ENCODE results near the gene PLPPR3. TPM values are rescaled to one million over a fixed set of nuclear protein-coding genes. Genes with fewer than 3 reads are reported as not detected.
A peak's percentile ranks its signal among the peaks of the same experiment; 100 is the strongest.
"Not testable (repeated sequence)": the region's sequence is repeated elsewhere in the genome, so short reads cannot be mapped to it uniquely, and the experiment has no call there.

The PLPPR3 gene
- total and polyA plus RNA-seq, 10 donors, result 0.03 to 0.79 (median 0.42) TPM; not detected in 4

DNA sequence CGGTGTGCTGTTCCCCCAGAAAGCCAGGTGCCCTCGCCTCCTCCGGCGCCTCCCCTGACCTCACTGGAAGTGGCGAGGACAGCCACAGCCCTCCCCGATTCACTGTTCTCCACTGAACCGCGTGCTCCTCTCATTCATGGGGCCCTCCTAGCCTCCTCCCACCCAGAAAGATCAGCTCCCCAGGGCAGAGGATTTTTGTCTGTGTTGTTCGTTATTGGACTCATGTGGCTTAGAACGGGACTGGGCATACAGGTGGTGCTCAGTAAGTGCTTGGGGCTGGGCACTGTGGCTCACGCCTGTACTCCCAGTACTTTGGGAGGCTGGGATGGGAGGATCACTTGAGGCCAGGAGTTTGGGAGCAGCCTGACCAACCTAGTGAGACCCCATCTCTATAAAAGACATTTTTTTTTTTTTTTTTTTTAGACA is 22.8 kb upstream of the PLPPR3 start:
- TF ChIP-seq POLR2A (IDR thresholded peaks at IDR 0.05) (no peak), POLR2AphosphoS5 (IDR thresholded peaks at IDR 0.05) (no peak)
- TF ChIP-seq, protein P1, sequence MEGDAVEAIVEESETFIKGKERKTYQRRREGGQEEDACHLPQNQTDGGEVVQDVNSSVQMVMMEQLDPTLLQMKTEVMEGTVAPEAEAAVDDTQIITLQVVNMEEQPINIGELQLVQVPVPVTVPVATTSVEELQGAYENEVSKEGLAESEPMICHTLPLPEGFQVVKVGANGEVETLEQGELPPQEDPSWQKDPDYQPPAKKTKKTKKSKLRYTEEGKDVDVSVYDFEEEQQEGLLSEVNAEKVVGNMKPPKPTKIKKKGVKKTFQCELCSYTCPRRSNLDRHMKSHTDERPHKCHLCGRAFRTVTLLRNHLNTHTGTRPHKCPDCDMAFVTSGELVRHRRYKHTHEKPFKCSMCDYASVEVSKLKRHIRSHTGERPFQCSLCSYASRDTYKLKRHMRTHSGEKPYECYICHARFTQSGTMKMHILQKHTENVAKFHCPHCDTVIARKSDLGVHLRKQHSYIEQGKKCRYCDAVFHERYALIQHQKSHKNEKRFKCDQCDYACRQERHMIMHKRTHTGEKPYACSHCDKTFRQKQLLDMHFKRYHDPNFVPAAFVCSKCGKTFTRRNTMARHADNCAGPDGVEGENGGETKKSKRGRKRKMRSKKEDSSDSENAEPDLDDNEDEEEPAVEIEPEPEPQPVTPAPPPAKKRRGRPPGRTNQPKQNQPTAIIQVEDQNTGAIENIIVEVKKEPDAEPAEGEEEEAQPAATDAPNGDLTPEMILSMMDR (IDR thresholded peaks at IDR 0.05 in 8 of 11, conservative IDR thresholded peaks at IDR 0.05 in 3 of 11), result no peak
- intact Hi-C loops (cut with DNase I; ENCODE audit: low total_unique reads), result no loop called here
- Histone ChIP-seq H3K9me3 (no peaks in the 10 kb centered on the region), H3K4me1 (peaks cover 0 to 63% (median 28%) of the 10 kb centered on the region in 6 donors), H3K27ac (peak overlapping the region in 1 of 8 donors; percentile 31), H3K27me3 (replicated peaks in 1 of 7) (peaks cover 3 to 98% (median 58%) of the 10 kb centered on the region in 7 donors), H3K4me3 (no peak overlapping the region), H3K36me3 (no peaks in the 10 kb centered on the region)
- 18 to 48% (median 34%) methylated on average over 10 to 11 of the region's 11 CpGs for WGBS, 5 donors
- DNase-seq, result no peak

DNA sequence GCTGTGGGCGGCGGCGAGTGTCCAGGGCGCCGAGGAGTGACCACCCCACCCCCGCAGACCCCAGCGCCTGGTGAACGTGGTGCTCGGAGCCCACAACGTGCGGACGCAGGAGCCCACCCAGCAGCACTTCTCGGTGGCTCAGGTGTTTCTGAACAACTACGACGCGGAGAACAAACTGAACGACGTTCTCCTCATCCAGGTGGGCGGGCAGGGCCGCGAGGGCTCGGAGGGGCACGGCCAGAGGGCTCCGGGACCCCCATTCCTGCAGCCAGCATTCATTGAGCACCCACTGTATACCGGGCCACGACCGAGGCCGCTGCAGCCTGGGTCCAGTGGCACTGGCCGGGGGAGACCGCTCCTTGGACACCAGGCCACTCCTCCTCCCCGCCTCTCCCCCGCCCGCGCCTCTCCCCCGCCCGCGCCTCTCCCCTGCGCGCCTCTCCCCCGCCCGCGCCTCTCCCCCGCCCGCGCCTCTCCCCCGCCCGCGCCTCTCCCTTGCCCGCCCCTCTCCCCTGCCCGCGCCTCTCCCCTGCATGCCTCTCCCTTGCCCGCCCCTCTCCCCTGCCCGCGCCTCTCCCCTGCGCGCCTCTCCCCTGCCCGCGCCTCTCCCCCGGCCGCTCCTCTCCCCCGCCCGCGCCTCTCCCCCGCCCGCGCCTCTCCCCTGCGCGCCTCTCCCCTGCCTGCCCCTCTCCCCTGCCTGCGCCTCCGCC is 22.2 kb upstream of the PLPPR3 start:
- H3K27ac ChIP-seq, result peak overlapping the region in 2 of 8 donors; percentile 7 to 31
- WGBS, 5 donors, result 5 to 57% (median 25%) methylated on average over 1 to 60 of the region's 70 CpGs
- peaks cover 0 to 69% (median 31%) of the 10 kb centered on the region in 6 donors for H3K4me1 ChIP-seq
- peak overlapping the region in 5 of 8 donors; percentile 12 to 46 (median 22) for H3K4me3 ChIP-seq
- intact Hi-C loops (cut with DNase I; ENCODE audit: low total_unique reads), result no loop called here
- peaks cover 3 to 97% (median 58%) of the 10 kb centered on the region in 7 donors for H3K27me3 ChIP-seq (replicated peaks in 1 of 7)
- TF ChIP-seq POLR2AphosphoS5 (IDR thresholded peaks at IDR 0.05) (no peak), POLR2A (IDR thresholded peaks at IDR 0.05) (no peak)
- TF ChIP-seq, protein P1 (IDR thresholded peaks at IDR 0.05 in 8 of 11, conservative IDR thresholded peaks at IDR 0.05 in 3 of 11), result no peak
- no peaks in the 10 kb centered on the region for H3K9me3 ChIP-seq
- no peaks in the 10 kb centered on the region for H3K36me3 ChIP-seq
- DNase-seq, result no peak

DNA sequence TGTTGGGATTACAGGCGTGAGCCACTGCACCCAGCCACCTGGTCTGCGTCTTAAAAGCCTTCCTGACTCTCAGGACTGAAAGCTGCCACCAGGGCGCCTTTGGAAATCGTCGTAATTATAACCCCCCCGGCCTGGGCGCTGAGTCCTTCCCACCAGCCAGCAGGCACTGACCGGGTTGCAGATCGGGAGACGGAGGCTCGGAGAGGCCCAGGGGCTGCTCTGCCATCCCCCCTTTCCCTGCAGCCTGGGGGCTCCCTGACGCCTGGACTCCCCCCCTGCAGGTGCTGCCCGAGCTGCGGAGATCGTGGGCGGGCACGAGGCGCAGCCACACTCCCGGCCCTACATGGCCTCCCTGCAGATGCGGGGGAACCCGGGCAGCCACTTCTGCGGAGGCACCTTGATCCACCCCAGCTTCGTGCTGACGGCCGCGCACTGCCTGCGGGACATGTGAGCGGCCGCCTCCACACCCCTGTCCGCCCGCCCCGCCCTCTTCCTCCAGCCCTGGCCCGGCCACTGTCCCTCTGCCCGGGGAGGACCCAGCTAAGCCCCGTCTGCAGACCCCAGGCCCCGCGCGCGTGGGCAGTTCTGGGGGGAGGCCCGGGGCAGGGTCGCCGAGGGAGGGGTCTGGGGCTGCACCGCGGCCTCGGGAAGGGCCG is 21.6 kb upstream of the PLPPR3 start:
- peak overlapping the region in 2 of 8 donors; percentile 7 to 13 for H3K27ac ChIP-seq
- H3K9me3 ChIP-seq, result no peaks in the 10 kb centered on the region
- H3K27me3 ChIP-seq (replicated peaks in 1 of 7), result peaks cover 3 to 97% (median 56%) of the 10 kb centered on the region in 7 donors
- H3K4me1 ChIP-seq, result peaks cover 0 to 67% (median 28%) of the 10 kb centered on the region in 6 donors
- WGBS, 5 donors, result 5 to 43% (median 9%) methylated on average over 1 to 46 of the region's 46 CpGs
- intact Hi-C loops (cut with DNase I; ENCODE audit: low total_unique reads), result no loop called here
- TF ChIP-seq, protein P1 (IDR thresholded peaks at IDR 0.05 in 8 of 11, conservative IDR thresholded peaks at IDR 0.05 in 3 of 11), result no peak
- TF ChIP-seq POLR2AphosphoS5 (IDR thresholded peaks at IDR 0.05) (peak in 1 of 3 donors; percentile 38), POLR2A (IDR thresholded peaks at IDR 0.05) (no peak)
- H3K4me3 ChIP-seq, result peak overlapping the region in 5 of 8 donors; percentile 12 to 46 (median 22)
- no peaks in the 10 kb centered on the region for H3K36me3 ChIP-seq
- DNase-seq, result peak; percentile 86

DNA sequence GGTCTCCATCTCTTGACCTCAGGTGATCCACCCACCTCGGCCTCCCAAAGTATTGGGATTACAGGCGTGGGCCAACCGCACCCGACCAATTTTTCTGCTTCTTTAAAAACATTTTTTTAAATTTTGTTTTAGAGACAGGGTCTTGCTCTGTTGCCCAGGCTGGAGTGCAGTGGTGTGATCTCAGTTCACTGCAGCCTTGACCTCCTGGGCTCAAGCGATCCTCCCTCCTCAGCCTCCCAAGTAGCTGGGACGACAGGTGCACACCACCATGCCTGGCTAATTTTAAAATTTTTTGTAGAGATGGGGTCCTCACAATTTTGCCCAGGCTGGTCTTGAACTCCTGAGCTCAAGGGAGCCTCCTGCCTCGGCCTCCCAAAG is 21.0 kb upstream of the PLPPR3 start:
- peaks cover 3 to 95% (median 51%) of the 10 kb centered on the region in 7 donors for H3K27me3 ChIP-seq (replicated peaks in 1 of 7)
- intact Hi-C loops (cut with DNase I; ENCODE audit: low total_unique reads); H3K9me3 ChIP-seq; DNase-seq; H3K36me3 ChIP-seq; H3K4me3 ChIP-seq; H3K27ac ChIP-seq: not testable (repeated sequence)
- H3K4me1 ChIP-seq, result peaks cover 0 to 62% (median 26%) of the 10 kb centered on the region in 6 donors
- WGBS, 5 donors, result 72 to 89% (median 81%) methylated on average over 6 to 7 of the region's 7 CpGs
